Measurements from ENCODE around the gene NFIC.

The NFIC gene

DNA sequence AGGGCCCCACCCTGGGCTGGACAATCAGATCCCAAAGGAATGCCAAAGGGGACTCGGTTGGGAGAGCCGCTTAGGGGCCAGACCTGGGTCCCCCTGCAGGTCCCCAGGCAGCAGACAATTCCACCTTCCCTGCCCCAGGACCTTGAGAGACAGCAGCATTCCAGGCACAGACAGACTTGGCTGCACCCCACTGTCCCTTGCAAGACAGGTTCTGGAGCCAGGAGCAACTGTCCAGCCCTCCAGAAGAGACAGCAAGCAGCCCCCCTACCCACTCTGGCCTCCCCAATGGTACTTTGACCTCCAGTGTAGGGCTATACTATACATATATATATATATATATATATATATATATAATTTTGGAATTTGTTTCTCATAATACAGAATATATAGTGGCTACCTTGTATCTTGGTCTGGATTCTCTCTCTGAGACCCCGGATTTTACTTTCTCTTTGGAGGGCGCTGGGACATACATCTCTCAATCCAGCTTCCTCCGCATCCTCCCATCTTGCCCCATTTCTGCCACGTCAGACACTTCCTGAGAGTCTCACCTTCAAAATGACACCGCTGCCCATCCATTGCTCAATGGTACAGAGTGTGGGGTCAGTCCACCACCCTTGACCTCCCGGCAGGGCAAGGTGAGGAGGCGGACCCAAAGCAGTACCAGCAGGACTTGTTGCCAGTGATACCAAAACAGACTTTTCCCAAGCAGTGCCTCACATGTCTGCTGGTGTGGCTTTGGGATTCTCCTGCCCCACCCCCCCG, 101.2 kb downstream of the NFIC start:
- no peak for DNase-seq (ENCODE audit: low read depth, low spot score)

DNA sequence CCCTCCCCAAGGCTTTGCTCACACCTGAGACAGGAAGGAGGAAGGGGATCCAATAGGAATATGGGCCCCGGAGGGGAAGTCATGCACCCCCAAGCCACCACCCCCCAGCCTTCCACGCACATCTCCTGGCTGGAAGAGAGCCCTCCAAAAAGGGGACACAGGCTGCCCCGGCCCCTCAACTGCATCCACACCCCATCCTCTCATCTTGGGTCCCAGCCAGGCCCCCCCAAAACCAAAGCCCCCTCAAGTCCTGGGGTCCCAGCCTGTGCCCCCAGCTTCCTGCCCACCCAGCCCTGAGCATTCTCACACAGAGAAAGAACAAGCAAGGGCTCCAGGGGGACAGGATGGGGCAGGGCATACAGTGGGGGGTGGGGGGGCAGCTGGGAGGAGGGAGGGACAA, 101.8 kb downstream of the NFIC start:
- DNase-seq (ENCODE audit: low read depth, low spot score), result no peak

DNA sequence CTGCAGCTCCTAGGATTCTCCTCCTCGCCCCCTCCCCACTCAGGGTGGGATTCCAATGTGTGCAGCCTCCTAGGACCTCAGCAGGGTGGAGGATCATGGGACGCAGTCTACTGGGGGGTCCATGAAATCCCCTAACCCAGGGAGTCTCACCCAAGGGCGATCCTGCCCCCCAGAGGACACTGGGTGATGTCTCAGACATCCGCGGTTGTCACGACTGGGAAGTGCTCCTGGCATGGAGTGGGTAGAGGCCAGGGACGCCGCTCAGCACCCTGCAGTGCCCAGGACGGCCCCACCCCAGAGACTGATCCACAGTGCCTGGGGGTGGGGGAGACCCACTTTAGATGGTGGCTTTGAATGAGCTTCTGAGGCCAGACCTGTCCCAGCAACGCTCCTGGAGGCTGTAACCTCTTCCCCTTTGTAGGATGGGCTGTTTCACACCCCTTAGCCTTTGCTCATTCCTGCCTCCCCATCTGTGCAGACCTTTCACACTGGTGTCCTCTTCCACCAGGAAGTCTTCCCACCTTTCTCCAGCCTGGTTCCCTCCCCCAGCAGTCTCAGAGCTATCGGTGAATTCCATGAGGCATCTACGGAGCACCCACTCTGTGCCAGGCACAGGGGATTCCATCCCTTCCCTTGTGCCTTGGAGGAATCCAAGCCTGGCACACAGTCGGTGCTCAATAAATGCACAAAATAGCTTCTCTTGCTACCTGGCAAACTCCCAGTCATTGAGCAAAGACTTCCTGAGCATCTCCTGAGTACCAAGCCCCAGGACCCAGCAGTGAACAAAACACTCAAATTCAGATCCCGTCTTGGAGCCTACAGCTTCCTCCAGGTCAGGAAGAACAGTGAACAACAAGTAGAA, 103.5 kb downstream of the NFIC start:
- no peak for DNase-seq (ENCODE audit: low read depth, low spot score)

DNA sequence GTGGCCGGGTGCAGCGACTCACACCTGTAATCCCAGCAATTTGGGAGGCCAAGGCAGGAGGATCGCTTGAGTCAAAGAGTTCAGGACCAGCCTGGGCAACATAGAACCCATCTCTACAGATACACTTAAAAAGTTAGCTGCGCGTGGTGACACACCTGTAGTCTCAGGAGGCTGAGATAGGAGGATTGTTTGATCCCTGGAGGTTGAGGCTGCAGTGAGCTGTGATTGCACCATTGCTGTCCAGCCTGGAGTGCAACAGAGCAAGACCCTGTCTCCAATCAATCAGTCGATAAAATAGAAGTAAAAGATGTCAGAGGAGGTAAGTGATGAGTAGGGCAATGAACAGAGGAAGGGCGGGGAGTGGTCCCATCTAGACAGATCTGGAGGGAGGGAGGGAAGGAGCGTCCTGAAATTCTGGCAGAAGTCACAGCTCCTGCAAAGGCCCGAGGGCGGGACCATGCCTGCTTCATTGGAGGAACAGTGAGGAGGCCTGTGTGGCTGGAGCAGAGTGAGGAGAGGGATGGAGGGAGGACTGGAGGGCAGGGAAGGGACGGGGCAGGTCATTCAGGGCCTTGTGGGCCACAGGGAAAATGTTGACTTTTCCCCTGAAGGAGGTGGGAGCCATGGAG, 104.2 kb downstream of the NFIC start:
- DNase-seq (ENCODE audit: low read depth, low spot score), result no peak

DNA sequence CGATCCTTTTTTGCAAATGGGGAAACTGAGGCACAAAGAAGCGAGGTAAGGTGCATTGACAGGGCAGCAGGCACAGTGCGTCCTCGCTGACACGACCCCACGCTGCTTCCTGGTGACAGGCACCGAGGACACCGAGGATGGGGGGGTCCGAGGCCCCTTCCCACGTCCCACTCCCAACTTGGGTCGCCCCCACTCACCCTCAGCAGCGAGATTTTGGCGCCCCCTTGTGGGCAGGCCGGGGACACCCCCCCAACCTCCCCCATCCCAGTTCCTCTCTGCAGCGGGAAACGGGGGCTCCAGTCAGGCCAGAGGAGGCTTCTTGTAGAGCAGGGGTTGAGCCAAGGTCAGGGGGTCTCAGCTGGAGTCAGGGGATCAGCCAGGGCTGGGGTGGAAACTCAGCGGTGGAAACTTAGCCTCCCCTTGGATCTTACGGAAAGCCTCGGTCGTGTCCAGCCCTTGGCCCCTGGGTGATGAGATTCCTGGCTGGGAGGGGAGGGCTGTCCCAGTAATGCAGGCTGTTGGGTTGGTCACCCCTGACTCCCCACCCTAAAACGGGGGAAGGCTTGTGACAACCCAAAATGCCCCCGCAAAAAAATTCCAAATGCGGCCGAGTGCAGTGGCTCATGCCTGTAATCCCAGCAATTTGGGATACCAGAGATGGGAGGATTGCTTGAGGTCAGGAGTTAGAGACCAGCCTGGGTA, 105.7 kb downstream of the NFIC start:
- no peak for DNase-seq (ENCODE audit: low read depth, low spot score)

DNA sequence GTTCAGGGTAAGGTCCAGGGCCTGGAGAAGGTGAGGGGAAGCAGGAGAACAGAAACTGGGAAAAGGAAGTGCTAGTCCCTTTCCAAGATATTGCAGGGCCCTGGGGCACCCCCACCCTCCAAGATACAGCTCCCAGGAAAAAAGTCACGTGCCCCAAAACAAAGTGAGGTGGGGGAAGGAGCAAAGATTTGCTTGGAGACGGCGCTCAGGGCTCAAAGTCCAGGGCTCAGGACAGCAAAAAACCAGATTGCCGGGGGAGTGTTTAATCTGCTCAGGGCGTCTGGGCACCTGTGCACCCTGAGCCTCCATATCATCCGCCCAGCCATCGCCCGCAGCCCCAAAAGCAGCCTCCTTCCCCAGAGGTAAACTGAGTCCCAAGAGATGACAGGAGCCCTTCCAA, 107.6 kb downstream of the NFIC start:
- DNase-seq (ENCODE audit: low read depth, low spot score), result no peak

DNA sequence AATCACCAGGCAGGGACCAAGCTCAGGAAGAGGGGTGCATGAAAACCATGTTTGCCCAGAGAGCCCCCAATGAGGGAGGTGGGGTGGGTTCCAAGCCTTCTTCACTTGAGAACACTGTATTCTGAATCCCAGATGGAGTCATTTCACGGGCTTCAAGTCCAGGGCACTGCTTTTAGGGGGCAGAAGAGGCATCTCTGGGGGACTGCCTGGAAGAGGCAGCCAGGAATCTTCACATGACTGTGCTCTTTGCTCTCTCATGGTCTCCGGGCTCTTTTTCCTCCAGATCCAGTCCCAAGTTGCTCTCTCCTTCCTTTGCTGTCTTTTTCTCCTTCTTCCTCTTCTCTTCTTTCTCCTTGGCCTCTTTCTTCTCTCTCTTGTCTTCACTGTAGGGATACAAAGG, 108.2 kb downstream of the NFIC start:
- DNase-seq (ENCODE audit: low read depth, low spot score), result no peak

DNA sequence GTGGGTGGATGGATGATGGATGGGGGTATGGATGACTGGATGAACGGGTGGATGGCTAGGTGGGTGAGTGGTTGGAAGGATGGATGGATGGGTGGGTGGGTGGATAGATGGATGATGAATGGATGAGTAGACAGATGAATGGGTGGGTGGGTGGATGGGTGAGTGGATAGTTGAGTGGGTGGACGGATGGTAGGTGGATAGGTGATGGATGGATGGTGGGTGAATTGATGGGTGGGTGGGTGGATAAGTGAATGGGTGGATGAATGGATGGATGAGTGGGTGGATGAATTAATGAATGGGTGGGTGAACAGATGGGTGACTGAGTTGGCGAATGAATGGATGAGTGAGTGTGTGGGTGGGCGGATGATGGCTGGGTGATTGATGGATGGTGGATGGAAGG, 109.1 kb downstream of the NFIC start:
- DNase-seq (ENCODE audit: low read depth, low spot score), result no peak

DNA sequence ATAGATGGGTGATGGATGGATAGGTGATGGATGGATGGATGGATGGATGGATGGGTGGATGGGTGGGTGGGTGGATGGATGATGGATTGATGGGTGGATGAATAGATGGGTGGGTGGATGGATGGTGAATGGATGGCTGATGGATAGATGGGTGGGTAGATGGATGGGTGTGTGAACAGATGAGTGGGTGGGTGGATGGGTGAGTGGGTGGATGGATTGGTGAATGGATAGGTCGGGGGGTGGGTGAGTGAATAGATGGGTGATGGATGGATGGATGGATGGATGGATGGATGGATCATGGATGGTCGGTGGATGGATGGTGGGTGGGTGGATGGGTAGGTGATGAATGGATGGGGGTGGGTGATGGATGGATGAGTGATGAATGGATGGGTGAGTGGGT, 110.4 kb downstream of the NFIC start:
- no peak for DNase-seq (ENCODE audit: low read depth, low spot score)

DNA sequence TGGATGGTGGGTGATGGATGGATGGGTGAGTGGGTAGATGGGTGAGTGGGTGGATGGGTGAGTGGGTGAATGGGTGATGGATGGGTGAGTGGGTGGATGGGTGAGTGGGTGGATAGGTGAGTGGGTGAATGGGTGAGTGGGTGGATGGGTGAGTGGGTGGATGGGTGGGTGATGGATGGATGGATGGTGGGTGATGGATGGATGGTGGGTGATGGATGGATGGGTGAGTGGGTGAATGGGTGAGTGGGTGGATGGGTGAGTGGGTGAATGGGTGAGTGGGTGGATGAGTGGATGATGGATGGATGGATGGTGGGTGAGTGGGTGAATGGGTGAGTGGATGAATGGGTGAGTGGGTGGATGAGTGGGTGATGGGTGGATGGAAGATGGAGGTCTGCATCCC, 111.1 kb downstream of the NFIC start:
- DNase-seq (ENCODE audit: low read depth, low spot score), result no peak

DNA sequence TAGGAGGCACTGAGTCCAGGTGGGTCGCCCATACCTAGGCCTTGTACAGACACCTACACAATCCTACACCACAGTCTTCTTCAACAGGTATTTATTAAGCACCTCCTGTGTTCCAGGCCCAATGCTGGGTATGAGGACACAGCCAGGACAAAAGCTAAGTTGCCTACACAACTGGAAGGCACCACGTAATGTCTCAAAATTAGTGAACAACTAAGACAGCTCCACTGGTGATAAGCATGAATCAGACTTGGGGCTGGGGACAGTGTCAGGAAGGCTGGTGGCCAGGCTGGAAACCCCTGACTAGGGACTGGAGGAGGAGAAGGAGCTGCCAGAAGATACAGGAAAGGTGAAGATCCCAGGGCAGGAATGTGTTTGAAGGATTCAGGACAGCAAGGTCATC, 111.6 kb downstream of the NFIC start:
- no peak for DNase-seq (ENCODE audit: low read depth, low spot score)

DNA sequence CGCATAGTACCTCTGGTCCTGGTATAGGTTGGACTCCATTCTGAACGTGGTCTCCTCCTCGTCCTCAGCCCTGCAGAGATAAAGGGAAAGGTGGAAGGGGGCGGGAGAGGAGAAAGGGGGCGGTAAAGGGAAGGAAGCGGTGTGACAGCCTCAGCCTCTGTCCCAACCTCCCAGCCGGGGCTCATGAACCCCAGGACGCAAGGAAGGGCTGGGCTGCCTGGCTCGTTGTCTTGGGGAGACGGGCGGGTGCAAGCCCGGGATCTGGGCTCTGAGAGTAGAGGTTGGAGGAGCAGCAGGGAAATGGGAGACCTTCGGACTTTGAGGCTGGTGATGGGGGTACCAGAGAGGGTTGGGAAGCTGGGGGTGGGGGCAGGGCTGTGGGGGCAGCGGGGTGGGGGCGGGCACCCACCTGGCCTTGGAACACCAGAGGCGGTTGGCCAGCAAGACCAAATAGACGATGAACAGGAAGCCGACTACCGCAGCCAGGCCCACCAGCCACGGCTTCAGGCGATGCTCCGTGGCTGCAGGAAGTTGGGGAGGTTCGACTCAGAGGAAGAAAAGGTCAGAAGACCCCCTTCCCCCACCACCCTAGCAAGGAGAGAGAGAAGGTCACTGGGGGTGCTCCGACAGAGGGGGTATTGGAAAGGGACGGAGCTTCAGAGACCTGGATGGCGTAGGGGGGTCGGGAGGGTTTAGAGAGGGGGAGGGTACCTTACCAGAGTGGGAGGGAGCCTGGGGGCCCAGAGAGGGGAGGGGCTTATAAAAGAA, 112.2 kb downstream of the NFIC start:
- no peak for DNase-seq (ENCODE audit: low read depth, low spot score)

DNA sequence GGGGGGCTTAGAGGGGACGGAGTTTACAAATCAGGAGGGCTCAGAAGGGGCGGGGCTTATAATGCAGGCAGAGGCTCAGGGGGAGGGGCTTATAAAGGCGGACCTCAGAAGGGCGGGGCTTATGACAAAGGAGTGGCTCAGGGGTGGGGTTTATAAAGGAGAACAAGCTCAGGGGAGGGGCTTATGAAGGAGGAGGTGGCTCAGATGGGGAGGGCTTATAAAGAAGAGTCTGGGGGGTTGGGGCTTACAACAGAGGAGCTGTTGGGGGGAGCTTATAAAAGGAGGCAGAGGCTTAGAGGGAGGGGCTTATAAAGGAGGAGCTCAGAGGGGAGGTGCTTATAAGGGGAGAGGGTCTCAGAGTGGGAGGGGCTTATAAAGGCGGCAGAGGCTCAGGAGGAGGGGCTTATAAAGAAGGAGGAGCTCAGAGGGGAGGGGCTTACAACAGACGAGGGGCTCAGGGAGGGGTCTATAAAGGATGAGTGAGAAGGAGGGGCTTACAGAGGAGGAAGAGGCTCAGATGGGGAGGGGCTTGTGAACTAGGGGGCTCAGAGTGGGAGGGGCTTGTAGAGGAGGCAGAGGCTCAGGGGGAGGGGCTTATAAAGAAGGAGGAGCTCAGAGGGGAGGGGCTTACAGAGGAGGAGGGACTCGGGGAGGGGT, 112.9 kb downstream of the NFIC start:
- DNase-seq (ENCODE audit: low read depth, low spot score), result peak; percentile 21

DNA sequence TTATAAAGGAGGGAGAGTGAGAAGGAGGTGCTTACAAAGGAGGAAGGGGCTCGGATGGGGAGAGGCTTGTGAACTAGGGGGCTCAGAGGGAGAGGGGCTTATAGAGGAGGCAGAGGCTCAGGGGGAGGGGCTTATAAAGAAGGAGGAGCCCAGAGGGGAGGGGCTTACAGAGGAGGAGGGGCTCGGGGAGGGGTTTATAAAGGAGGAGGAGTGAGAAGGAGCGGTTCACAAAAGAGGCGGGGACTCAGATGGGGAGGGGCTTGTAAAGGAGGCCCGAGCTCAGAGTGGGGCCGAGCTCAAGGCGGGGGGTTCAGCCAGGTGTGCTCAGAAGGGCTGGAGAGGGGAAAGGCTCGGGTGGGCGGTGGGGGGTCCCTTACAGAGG, 113.4 kb downstream of the NFIC start:
- DNase-seq (ENCODE audit: low read depth, low spot score), result no peak

DNA sequence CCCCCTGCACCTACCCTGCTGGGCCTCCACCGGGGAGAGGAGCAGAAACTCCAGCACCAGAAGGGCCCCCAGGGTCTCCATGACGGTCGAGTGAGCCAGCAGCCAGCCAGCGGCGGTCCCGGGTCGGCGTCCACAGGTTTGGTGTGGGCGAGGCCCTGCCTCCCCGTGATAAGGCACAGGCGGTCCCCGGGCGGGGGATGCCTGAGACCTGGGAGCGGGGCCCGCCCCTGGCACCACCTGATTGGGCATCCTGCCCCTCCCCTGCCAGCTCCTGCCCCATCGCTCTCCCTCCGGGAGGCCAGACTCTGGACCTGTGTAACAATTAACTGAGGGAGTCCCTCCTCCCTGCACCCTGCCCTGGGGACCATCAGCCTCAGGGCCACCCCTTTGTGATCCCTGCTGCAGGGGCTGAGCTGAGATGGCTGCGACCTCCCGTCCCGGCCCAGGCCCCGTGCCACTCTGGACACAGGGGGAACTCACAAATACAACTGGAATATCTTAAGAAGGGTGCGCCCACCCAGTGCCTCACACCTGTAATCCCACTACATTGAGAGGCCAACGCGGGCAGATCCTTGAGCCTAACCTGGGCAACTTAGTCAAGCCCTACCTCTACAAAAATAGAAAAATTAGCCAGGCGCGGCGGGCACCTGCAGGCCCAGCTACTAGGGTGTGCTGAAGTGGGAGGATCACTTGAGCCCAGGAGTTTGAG, 114.2 kb downstream of the NFIC start, which contains the start of gene SMIM24:
Gene SMIM24 (minus strand): TSS at position 143 of the 709 bp plus-strand sequence. CDS start 62 bp downstream, at position 81.
- no peak for DNase-seq (ENCODE audit: low read depth, low spot score)

DNA sequence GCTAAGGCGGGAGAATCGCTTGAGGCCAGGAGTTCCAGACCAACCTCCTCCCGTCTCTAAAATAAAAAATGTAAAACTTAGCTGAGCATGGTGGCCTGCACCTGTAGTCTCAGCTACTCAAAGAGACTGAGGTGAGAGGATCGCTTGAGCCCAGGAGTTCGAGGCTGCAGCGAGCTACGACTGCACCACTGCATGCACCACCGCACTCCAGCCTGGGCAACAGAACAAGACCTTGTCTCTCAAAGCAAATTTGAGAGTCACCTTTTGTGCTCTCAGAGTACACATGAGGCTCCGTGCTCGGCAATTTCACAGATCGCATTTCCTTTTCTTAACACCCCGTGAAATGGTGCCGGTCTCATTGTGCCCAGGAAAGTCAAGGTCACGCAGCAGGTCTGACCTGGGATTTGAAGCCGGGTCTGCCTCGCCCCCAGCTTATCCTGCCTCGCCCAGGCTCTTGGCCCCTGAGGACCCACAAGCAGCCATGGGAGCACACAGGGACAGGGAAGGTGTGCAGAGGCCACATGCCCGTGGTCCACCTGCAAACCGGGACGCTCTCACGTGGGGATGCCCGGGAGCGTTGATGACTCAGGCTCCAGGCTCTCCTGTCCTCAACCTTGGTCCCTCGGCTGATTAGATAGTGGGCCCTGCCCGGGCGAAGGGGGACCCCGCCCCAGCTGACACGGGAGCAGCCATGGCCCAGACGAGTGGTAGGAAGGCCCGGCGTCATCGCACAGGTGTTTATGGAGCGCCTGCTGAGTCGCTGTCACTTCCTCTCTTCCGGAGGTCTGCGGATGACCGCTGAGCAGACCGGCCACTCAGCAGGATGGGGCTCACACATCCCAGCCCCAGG, 115.1 kb downstream of the NFIC start:
- DNase-seq (ENCODE audit: low read depth, low spot score), result no peak

DNA sequence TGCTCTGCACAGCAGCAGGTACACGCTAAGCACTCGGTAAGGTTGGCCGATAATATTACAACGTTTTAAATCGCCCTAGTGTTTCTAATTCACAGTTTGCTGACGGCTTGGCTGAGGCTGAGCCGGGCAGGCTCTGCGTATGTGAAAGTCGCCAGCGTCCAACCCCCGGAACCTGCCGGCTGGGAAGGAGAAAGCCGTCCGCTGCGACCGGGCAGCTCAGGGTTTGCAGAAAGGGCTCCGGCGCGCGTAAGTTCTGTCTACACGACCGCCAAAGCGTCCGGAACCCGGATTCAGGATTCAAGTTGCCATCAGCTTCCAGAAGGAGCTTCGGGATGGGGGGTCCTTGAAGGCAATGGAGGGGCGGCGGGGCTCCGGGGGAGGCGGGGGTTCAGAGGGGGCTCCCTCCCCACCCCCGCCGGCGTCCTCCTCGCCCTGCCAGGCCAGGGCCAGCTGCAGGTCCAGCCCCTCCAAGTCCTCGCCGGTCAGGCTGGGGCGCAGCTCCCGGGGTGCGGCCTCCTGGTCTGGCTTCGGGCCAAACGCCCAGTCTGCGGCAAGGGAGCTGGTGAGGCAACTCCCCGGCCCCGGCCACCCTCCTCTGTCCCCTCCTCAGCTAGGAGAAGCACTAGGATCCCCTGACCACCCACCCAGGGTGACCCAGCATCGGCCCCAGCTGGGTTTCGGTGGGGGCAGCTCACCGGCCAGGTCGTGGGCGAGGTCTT, 116.3 kb downstream of the NFIC start:
- DNase-seq (ENCODE audit: low read depth, low spot score), result no peak

DNA sequence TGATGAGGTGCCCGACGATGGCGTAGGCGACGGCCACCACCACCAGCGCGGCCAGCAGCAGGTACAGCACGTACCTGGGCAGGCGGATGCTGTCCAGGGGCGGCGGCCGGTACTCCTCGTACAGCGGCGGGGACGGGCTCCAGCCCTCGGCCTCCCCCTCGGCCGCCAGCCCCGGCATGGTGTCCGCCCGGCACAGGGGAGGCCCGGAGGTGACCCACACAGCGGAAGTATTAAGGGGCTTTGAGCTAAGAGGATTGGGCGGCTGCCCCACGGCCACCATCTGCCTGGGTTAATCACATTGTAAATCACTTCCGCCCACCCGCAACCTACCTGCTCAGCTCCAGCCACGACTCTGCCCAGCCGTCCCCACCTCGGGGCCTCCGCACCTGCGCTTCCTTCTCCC, 116.8 kb downstream of the NFIC start, which contains the start of gene SMIM44:
Gene SMIM44 (minus strand): TSS at position 216 of the 403 bp plus-strand sequence. CDS start 38 bp downstream, at position 178.
- no peak for DNase-seq (ENCODE audit: low read depth, low spot score)
